ENCODE results near the gene ALPG. TPM values are rescaled to one million over a fixed set of nuclear protein-coding genes. Genes with fewer than 3 reads are reported as not detected.

The ALPG gene
- total and polyA plus RNA-seq, 4 donors = not detected

DNA sequence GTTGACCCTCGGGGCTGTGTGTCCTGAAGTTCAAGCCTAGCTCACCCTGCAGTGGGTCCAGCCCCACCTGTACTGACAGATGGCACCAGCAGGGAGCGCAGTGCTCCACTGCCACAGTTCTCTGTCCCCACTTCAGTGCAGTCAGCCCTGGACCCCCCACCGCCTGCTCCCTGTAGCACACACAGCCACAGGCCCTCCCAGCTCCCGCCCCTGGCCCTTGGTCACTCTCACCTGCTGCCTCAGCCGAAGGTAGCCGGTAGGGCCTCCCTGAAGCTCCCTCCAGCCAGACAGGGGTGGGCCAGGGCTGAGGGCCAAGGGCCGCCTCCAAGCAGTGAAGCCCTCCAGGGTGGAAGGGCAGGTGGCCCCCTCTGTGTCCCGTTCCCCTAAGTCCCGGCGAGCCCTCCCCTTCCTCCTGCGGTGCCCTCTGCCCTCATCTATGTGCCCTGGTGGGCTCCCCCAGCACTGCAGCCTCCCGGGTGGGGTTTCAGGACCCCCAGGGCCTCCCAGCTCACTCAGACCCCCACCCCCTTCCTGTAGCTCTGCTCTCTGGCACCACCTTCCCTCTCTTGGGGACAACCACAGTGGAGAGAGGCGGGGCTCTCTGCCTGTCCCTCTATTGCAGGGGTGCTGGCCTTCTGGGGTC is 38.9 kb upstream of the ALPG start:
- 81% methylated on average over 13 of the region's 13 CpGs for WGBS
- Histone ChIP-seq H3K27ac (ENCODE audit: low read depth in 1 of 2, low read length in 2 of 2) (no peak overlapping the region), H3K27me3 (ENCODE audit: control insufficient read depth in 4 of 4, insufficient read depth in 4 of 4, low read length in 3 of 4) (no peaks in the 10 kb centered on the region), H3K9me3 (ENCODE audit: control insufficient read depth in 4 of 4, low read length in 3 of 4) (no peaks in the 10 kb centered on the region), H3K36me3 (ENCODE audit: control insufficient read depth in 4 of 4, insufficient read depth in 3 of 4, low read depth in 1 of 4, low read length in 3 of 4) (no peaks in the 10 kb centered on the region), H3K9ac (ENCODE audit: low read depth in 1 of 2, low read length in 2 of 2) (no peak overlapping the region), H3K4me3 (ENCODE audit: low read depth in 1 of 3, low read length in 3 of 3) (no peak overlapping the region), H3K4me1 (ENCODE audit: control insufficient read depth in 4 of 4, insufficient read depth in 4 of 4, low read length in 3 of 4) (peaks cover 0 to 9% (median 3%) of the 10 kb centered on the region in 4 donors)
- TF ChIP-seq YY1 (IDR thresholded peaks at IDR 0.05) (no peak), SP1 (IDR thresholded peaks at IDR 0.05) (no peak), HNF4A (conservative IDR thresholded peaks at IDR 0.05) (no peak), JUND (IDR thresholded peaks at IDR 0.05) (no peak), RXRA (IDR thresholded peaks at IDR 0.05) (no peak), GABPA (IDR thresholded peaks at IDR 0.05 in 1 of 2, conservative IDR thresholded peaks at IDR 0.05 in 1 of 2) (no peak), TAF1 (conservative IDR thresholded peaks at IDR 0.05) (no peak), REST (IDR thresholded peaks at IDR 0.05) (no peak), HNF4G (IDR thresholded peaks at IDR 0.05) (no peak), ATF3 (IDR thresholded peaks at IDR 0.05) (no peak), CTCF (IDR thresholded peaks at IDR 0.05; ENCODE audit: low read depth, low read length, missing input control) (no peak)
- TF ChIP-seq, protein P1, sequence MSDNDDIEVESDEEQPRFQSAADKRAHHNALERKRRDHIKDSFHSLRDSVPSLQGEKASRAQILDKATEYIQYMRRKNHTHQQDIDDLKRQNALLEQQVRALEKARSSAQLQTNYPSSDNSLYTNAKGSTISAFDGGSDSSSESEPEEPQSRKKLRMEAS (IDR thresholded peaks at IDR 0.05) = no peak
- DNase-seq (ENCODE audit: low spot score) = no peak

- no peaks in the 10 kb centered on the region for H3K36me3 ChIP-seq (ENCODE audit: control insufficient read depth in 4 of 4, insufficient read depth in 3 of 4, low read depth in 1 of 4, low read length in 3 of 4)
- H3K27me3 ChIP-seq (ENCODE audit: control insufficient read depth in 4 of 4, insufficient read depth in 4 of 4, low read length in 3 of 4) = no peaks in the 10 kb centered on the region
- DNase-seq (ENCODE audit: low spot score) = no peak
- 95% methylated on average over 15 of the region's 15 CpGs for WGBS
- peaks cover 0 to 9% (median 3%) of the 10 kb centered on the region in 4 donors for H3K4me1 ChIP-seq (ENCODE audit: control insufficient read depth in 4 of 4, insufficient read depth in 4 of 4, low read length in 3 of 4)
- no peak overlapping the region for H3K9ac ChIP-seq (ENCODE audit: low read depth in 1 of 2, low read length in 2 of 2)
- no peak overlapping the region for H3K4me3 ChIP-seq (ENCODE audit: low read depth in 1 of 3, low read length in 3 of 3)
- H3K27ac ChIP-seq (ENCODE audit: low read depth in 1 of 2, low read length in 2 of 2) = no peak overlapping the region
- no peaks in the 10 kb centered on the region for H3K9me3 ChIP-seq (ENCODE audit: control insufficient read depth in 4 of 4, low read length in 3 of 4)
- no peak for TF ChIP-seq RAD21 (IDR thresholded peaks at IDR 0.05)
- TF ChIP-seq HNF4A (conservative IDR thresholded peaks at IDR 0.05) = no peak
- TF ChIP-seq CTCF (IDR thresholded peaks at IDR 0.05; ENCODE audit: low read depth, low read length, missing input control) = no peak
- no peak for TF ChIP-seq TAF1 (conservative IDR thresholded peaks at IDR 0.05)
- no peak for TF ChIP-seq SP1 (IDR thresholded peaks at IDR 0.05)
- TF ChIP-seq ATF3 (IDR thresholded peaks at IDR 0.05) = no peak
- TF ChIP-seq HNF4G (IDR thresholded peaks at IDR 0.05) = no peak
- TF ChIP-seq ZBTB33 (IDR thresholded peaks at IDR 0.05) = no peak
- no peak for TF ChIP-seq REST (IDR thresholded peaks at IDR 0.05)
- no peak for TF ChIP-seq FOXA2 (IDR thresholded peaks at IDR 0.05)
- no peak for TF ChIP-seq FOXA1 (IDR thresholded peaks at IDR 0.05)
- no peak for TF ChIP-seq JUND (IDR thresholded peaks at IDR 0.05)
Observed at GRCh38 chr2:232368311-232368731, 38.3 kb upstream of the ALPG start.

All from liver (tissue), 9 donors.